Left hindlimb (tissue), 1 donor: ENCODE results near the gene GPD1.

Experiments used
- DNase-seq: peaks from one replicate; pipeline ENCODE4 v3.0.0-alpha.2; 2018

The GPD1 gene

DNA sequence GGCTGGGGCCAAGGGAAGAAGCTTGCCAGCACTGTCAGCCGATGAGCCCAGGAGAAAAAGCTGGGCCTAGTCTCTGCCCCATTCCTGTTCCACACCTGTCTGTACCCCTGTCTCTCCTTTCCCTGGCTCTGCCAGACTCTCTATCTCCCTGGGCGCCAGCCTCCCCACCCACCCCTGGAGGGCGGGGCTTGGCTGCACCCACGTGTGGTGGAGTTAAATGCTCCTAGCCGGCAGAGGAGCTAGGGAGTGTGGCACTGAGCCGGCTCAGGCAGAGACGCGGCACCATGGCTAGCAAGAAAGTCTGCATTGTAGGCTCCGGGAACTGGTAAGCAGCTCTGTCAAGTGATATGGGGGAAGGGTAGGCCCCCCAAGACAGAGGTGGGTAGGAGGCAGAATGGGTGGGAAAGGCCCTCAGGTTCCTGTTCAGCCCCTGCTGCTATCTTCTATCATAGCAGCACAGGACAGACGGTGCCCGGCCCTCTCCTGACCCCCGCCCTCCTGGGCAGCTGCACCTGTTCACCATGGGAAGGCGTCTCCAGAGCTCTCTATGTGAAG is at the start of gene GPD1:
TSS of gene GPD1 (plus strand) at position 242 of the 555 bp plus-strand sequence. CDS start at position 285, 43 bp downstream.
- no peak for DNase-seq

DNA sequence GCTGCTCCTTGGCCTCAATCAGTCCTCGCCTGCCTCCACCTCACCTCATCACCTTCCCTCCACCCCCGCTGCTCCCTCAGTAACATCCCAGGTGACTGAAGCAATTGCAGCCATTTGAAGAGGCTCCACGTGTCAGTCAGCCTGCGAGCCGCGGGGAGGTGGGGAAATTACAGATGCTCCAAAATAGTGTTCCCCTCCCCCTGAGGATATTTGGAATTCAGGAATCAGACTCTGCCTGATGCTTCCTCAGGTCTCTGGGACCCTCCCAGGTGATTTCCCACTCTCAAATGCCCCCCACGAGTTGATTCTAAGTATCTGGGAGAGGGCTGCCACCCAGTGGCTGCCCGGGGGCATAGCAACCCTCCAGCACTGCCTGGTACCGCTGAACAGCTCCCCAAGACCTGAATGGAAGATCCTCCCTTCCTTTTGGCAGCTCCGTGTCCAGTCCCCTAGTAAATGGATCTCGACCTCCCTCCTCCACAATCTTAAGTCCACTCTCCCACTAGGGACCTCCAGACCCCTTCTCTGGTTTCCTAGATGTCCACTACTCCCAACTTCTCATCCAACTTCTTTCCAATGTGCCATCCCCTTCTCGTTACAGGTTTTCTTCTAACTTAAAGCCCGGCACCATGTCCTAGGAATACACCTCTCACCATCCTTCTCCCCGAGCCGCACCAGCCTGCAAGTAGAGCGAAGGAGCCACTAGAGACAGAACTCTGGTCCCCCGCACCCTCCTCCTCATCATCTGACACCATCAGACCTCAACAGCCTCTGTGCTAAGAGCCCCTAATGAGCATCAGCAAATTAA is 47.8 kb upstream of the GPD1 start:
- no peak for DNase-seq

DNA sequence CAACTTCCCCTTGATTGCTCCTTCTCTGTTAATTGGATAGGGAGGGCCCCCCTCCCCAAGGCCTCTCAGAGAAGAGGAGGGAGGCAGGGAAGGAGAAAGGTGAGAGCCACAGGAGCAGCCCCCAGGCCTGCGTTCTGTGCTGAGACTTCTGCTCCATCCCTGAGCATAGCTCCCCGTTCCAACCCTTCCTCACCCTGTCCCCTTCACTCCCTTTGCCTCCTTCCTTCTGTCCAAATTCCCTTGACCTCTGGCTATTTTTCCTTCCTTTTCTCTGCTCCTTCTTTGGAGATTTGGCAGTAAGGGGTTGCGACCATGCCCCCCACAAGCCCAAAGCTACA is 47.2 kb upstream of the GPD1 start:
- no peak for DNase-seq

DNA sequence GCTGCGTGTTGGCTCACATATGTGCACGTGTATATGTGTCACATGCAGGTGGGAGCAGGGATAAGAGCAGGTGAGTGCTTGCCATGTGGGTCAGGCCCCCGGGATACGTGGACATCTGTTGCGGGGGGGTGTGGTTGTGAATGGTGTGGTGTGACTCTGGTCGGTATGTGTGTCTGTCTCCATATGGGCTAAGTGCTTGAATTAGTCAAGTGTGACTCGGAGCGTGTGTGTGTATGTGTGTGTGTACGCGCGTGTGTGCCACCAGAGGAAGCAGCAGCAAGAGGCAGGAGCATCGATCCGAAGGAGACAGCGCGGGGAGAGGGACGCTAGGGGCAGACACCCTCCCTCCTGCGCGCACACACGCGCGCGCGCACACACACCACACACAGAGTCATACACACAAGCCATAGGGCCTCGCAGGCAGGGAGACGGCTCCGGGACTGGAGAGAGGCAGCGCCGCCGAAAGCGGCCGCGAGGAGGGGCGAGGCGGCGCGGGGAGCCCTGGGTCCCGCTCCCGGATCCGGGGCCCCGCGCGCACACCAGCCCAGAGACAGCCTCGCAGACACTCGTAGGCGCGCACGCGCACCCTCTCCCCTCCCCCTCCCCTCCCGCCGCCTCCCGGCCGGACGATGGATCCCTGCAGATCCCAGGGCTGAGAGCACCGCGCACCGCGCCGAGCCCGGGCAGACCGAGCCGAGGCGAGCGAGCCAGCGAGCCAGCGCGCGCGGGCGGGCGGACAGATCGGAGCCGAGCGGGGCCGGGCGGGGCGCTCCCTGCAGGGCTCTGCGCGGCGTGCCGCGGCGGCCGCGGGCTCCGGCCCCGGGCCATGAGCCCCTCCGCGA is 46.6 kb upstream of the GPD1 start, which contains the start of gene ASIC1:
TSS of gene ASIC1 (plus strand) at position 597 of the 842 bp plus-strand sequence. CDS start 1,171 bp downstream, outside the sequence.
- peak; percentile 86 for DNase-seq

DNA sequence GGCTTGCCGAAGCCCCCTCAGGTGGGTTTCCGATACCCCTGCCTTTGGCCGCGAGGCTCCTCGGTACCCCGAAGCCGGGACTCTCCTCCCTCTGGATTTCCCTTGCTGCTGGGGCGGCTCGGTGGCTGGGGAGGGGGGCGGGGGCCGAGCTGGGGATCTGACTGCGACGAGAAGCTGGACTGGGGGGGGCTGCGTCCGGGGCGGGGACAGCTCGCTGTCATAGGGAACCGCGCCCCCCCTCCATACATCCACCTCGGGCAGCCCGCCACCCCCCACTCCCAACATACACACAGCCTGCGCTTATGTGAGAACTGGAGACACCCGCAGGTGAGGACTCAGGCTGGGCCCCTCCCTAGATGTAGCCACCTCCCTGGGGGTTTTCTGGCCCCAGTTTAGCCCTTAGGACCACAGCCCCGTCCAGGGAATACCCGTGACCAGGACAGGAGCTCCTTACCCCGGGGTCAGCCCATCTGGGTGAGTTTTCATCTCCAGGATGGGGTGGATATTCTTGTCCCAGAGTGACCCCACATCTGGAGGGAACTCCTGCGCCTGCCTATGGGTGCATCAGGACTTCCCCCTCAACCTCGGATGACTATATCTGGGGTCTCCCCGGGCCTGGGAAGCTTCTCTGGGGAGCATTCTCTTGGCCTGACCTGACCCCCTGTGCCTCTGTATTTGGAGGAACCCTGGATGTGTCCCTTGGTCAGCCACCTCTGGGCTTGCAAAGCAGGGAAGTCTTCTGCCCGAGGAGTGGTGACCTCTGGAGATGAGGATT is 45.7 kb upstream of the GPD1 start:
- DNase-seq = peak; percentile 54

DNA sequence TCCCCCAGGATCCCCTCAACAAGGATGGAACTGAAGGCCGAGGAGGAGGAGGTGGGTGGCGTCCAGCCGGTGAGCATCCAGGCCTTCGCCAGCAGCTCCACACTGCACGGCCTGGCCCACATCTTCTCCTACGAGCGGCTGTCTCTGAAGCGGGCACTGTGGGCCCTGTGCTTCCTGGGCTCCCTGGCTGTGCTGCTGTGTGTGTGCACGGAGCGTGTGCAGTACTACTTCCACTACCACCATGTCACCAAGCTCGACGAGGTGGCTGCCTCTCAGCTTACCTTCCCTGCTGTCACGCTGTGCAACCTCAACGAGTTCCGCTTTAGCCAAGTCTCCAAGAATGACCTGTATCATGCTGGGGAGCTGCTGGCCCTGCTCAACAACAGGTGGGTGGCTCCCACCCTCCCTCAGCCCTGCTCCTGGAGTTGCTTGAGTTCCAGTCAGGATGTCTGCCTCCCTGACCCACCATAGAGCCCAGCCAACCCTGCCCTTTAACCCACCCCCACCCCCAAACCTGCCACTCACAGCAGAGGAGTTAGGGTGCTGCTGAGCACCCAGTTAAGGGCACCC is 45.0 kb upstream of the GPD1 start:
- DNase-seq = no peak

DNA sequence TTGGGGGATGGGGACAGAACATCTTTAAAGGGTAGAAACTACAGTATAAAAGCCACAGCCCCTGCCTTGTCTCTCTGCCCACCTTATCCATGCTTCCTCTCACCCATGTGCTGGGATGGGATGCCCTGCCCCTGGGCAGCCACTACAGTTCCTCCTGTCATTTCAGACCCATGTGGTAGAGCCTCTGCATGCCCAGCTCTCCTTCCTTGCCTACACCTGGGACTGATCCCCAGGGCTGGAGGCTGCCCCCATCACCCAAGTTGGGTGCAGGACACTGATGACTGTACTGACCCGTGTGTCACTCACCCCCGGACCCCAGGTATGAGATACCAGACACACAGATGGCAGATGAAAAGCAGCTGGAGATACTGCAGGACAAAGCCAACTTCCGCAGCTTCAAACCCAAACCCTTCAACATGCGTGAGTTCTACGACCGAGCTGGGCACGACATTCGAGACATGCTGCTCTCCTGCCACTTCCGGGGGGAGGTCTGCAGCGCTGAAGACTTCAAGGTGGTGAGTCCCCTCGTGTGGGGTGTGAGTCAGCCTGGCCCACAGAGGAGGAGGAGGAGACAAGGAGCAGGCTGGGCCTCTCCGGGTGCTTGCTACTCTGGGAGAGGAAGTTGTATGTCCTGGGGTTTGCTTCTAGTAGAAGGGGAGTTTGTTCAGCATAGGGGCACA is 44.2 kb upstream of the GPD1 start:
- no peak for DNase-seq

DNA sequence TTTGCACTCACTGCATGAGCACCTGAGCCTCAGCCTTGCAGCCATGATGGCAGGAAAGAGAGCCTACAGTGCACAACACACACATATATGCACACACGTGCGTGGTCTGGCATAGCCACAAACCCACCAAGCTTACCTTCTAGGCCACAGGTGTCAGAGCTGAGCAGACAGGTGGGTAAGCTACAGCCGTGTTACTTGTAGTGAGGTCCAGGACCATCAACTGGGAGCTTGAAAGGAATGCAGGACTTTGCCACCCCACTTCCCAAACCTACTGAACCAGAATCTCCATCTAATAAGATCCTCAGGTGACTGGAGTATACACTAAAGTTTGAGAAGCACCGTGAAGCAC is 43.7 kb upstream of the GPD1 start:
- DNase-seq = no peak

DNA sequence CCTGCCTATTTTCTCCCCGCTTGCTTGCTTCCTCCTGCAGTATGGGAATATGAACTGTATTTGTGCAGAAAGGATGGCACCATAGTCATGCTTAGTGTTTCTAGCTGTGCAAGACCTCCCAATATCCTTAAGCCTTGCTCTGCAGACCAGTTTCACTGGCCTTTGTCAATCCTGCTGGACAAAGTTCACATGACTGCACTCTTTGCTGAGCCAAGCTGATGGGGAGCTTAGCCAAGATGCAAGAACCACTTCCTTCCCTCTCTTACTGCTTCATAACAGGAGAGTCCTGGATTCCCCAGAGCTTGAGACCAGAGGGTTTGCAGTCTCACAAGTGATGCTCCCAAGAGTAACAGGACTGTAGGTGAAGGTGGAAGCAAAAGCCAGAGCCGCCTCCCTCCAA is 42.6 kb upstream of the GPD1 start:
- DNase-seq = no peak

DNA sequence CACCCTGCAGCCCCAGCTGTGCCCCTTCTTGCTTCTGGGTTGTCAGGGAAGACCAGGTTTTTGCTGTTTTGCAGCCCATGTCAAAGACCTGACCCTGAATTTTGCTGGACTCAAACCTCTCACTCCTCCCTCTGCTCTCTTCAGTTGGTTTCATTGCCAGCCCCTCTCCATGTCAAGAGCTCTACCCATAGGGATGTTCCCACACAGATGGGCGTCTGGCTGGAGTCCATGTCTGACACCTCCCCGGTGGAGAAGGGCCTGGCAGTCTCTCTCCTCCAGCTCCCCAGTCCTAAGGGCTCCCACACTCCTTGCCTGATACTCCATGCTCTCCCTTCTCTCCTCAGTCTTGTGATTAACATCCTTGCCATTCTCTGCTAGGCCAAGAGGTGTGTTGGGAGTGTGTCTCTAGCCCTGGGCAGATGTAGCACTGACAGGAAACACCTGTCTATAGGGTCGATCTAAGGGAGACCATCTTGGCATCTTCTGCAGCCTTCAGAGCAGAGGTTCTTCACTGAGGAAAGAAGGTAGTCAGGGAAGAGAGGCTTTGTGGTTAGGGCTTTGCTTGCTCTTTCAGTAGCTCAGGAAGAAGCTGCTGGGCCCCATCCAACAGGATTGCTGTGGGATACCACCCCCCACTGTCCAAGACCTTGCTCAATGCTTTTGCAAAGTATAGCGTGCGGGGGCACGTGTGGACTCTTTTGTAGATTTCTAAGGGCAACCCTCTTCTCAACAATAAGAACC is 41.7 kb upstream of the GPD1 start:
- no peak for DNase-seq

DNA sequence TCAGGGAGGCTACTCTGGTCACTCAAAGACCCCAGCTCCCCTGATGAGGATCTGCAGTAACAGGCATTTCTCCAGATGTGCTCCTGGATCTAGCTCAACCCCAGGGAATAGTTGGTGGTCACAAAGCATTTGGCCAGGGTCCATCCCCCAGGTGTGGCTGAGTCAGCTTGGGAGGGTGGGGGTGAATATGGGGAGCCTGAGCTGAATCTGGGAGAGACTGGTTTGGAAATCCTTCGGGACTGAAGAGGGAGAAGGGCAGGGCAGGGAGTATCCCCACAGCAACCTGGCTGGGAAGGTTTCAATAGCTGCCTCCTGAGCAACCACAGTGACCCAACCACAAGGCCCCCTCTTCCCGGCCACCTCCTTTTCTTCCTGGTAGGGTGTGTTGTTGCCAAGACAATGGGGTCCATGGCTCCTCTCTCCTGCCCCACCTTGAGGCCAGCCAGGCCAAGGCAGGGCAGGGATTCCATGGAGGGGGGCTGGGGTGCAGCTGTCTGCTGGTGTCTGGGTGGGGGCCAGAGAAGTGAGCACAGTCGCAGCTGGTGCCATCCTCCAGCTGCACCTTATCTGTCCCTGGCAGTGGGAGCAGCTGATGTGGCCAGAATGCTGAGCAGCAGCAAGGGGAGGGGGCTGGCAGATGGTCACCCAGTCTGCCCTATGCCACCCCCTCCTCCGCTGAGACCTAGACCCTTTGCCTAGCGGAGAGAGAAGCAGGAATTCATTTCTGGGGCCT is 40.9 kb upstream of the GPD1 start:
- DNase-seq = no peak

DNA sequence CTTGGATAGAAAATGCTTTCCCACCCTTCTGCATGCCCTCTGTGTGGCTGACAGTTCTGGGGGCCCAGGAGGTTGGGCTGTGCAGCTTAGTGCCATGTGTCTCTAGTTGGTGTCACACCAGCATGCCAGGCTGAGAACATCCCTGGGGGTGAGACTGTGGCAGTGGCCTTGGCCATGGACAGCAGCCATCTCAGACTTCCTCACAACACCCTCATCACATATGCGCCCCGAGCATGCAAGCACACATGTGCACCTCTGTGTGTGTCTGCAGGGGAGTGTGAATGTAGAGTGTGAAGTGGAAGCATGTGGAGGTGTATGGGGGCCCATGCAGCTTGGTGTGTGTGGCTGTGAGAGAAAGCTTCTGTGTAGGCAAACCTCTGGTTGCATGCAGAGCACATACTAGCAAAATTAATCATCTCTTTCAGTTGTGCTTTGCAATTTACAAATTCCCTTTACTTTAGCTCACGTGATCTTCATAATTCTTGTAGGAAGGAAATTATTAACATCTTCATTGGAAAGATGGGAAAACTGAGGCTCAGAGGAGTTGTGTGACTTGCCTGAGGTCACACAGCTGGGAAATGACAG is 38.0 kb upstream of the GPD1 start:
- DNase-seq = no peak

DNA sequence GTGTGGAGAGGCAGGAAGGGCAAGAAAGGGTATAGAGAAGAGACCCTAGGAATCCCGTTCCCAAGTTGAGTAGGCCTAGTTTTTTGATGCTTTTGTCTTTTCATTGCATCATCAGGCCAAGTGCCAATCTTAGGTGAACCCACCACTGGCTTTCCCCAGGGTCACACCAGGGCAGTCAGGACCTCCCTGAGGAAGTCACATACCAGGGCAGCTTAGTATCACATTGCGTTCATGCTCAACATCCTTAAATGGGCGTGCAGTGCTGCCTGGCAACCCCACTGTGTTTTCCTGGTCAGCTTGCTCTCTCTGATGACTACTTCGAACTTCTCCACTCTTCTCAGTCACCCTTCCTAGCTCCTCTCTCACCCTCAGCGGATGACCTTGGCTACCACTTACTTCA is 37.4 kb upstream of the GPD1 start:
- no peak for DNase-seq

DNA sequence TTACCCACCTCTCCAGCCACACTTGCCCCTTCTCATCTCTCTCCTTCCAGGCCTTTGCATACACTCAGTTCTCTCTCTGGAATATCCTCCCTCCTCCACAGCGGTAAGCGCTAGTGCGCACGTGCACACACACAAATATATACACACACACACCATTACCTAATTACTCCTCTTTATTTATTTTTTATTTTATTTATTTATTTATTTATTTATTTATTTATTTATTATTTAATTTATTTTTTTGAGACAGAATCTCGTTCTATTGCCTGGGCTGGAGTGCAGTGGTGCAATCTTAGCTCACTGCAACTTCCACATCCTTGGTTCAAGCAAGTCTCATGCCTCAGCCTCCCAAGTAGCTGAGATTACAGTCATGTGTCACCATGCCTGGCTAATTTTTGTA is 34.7 kb upstream of the GPD1 start:
- no peak for DNase-seq

DNA sequence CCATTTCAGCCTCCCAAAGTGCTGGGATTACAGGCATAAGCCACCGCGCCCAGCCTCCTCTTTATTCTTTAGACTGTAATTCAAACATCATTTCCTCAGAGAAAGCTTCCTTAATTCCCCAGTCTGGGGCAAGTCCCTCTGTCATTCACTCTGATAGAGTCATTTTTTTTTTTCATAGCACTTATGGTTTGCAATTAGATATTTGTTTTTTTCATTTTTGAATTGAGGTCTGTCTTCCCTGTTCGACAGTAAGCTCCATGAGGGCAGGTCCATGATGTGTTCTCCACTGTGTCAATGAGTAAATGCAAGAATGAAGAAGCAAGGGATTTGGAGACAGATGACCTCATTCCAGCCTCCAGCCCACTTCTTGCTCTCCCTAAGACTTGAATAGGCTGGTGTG is 34.3 kb upstream of the GPD1 start:
- DNase-seq = no peak

DNA sequence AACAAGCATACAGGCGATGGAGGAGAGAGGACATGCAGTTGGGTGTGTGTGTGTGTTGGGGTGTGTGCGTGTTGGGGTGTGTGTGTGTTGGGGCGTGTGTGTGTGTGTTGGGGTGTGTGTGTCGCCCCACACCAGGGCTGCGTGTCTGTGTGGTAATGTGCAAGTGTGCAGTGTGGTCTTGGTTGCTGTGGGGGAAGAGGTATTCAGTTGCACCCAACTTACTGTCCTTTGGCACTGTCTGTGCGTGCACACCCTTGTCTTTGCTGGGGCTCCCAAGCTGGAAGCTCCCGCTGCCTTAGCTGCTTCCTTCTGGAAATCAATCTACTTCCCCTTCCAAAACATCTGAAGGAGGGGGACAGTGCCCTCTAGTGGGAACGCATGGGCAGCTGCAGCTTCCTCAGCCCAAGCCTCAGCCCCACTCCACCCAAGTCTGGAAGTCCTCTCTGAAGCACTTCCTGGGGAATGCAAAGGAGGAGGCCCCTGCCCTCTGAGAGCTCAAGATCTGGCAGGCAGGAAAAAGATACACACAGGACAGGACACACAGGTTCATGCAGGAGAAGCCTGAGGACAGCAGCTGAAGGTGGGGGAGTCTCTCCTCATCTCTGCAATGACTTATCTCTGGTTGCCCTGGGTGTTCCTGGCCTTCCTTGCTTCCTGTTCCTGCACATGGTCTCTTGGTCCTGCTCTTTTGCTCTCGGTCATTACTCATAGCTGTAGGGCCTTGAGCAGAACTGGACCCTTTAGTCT is 33.3 kb upstream of the GPD1 start:
- DNase-seq = peak; percentile 88

DNA sequence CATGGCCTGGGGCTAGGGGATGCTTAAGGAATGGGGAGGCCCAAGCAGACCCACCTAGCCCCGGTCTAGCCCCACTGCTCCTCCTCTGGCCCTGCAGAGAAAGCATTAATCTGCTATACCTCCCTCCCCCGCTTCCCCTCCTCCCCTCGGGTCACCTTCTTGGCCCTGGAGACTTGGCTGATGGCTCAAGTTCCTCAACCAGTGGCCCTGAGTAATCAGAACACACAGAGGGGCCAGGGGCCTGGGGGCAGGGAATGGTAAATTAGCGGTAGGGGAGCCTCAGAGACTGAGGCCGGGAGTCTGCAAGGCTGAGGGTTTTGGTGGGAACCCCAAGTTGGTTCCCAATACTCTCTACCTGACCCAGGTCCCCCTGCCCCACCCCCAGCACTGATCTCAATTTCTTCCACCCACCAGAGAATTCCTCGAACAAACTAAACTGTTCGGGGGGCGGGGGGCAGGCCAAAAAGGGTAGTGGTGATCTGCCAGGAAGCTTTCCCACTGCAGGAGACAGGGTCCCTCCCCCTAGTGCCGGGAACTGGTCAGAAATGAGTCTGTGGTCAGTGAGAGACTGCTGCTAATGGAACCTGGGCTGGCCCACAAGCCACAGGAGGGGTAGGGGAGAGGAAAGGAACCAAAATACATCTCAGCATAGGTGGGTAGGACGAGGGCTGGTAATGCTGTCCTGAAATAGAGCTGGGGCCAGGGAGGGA is 31.5 kb upstream of the GPD1 start:
- DNase-seq = no peak

DNA sequence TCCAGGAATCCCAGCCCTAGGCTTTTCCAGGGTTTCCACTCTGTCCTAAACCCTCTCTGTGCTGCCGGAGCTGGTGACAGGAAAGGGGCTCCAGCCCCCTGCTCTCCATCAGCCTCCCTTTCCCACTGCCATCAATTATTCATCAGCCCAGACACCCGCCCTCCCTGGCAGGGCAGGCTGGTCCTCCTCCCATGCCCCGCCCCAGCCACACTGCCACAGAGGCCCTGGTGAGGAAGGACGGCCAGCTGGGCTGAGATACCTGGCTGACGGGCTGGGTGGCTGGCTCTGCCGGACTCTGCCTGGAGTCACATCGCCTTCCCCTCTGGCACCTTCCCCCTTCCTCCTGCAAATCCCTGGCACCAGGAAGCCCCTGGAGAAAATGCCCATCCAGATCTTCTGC is 30.6 kb upstream of the GPD1 start:
- peak; percentile 25 for DNase-seq

DNA sequence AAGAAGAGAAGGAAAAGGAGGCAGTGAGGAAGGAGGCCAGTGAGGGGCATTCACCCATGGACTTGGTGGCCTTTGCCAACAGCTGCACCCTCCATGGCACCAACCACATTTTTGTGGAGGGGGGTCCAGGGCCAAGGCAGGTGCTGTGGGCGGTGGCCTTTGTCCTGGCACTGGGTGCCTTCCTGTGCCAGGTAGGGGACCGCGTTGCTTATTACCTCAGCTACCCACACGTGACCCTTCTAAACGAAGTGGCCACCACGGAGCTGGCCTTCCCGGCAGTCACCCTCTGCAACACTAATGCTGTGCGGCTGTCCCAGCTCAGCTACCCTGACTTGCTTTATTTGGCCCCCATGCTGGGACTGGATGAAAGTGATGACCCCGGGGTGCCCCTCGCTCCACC is 30.1 kb upstream of the GPD1 start:
- DNase-seq = peak; percentile 29
